ENCODE data around the gene PHLDB3.

GRCh38 chr19:43534305-43534815 is 29.8 kb upstream of the PHLDB3 start:
- no peak for TF ChIP-seq POLR2A (IDR thresholded peaks at IDR 0.05; ENCODE audit: low read depth, low read length)
- no peak for TF ChIP-seq GATA2 (IDR thresholded peaks at IDR 0.05; ENCODE audit: insufficient read depth, insufficient read length, low read depth, low read length)
